ENCODE measurements around the gene NACC2. TPM values are rescaled to one million over a fixed set of nuclear protein-coding genes. Genes with fewer than 3 reads are reported as not detected.

Gene NACC2
- total and polyA plus RNA-seq, 9 of the 15 experiments (the other 6 are each of a cell fraction or from before 2014, with no cell fraction given): 0.70 to 25.1 (median 5.6) TPM

DNA sequence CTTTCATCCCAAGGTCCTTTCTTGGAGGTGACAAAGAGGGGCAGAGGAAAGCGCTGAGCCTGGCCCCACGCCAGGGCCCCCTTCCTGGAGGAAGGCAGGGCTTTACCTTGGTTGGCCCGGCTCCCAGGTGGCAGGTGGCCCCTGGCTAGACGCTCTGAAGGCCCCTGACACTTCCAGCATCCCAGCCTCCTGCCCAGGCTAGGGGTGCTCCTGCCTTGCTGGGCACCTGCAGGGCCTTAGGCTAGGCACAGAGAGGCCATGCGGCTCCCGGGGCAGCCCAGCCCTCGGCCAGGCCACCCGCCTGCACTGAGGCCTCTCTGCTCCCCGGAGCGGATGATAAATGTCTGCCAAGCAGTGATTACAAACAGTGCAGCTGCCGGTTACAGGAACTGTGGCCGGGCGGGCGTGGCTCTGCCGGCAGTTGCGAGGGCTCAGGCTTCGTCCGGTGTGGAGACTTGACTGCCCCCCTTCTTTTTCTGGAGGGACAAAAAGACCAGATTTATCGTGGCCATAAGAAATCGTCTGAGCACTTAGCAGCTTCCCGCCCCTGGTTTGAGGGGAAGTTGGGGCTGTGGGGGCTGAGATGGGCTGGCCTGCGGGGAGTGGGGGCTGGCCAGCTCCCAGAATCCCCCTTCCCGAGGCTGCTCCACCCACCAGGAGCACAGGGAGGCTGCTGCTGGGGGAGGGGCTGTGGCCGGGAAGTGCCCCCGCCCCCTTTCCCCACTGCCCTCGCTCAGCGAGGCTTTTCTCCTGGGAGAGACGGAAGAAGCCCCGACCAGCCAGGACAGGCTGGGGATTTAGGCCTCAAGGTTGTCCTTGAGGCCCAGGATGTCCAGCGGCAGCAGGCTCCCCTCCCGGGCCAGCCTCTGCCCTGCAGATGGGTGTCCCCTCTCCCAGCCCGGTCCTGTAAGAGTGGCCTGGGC, 102.3 kb downstream of the NACC2 start (continued):
- TF ChIP-seq, protein P1, sequence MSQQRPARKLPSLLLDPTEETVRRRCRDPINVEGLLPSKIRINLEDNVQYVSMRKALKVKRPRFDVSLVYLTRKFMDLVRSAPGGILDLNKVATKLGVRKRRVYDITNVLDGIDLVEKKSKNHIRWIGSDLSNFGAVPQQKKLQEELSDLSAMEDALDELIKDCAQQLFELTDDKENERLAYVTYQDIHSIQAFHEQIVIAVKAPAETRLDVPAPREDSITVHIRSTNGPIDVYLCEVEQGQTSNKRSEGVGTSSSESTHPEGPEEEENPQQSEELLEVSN (IDR thresholded peaks at IDR 0.05; ENCODE audit: borderline replicate concordance in 1 of 2, extremely low read depth in 1 of 2, insufficient read depth in 1 of 2, insufficient read length in 1 of 2, low read depth in 1 of 2, low read length in 1 of 2, poor library complexity in 1 of 2, severe bottlenecking in 1 of 2): peak; percentile 12 to 37
- TF ChIP-seq SMAD2 (IDR thresholded peaks at IDR 0.05; ENCODE audit: low read depth, low read length): no peak
- TF ChIP-seq, protein P2, sequence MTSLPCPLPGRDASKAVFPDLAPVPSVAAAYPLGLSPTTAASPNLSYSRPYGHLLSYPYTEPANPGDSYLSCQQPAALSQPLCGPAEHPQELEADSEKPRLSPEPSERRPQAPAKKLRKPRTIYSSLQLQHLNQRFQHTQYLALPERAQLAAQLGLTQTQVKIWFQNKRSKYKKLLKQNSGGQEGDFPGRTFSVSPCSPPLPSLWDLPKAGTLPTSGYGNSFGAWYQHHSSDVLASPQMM (CRISPR knock-in tag; IDR thresholded peaks at IDR 0.05): no peak
- no peak; the same call in 1 of the 2 replicates for TF ChIP-seq RAD51 (IDR thresholded peaks at IDR 0.05; ENCODE audit: borderline replicate concordance, low read depth)
- peak; percentile 92 for TF ChIP-seq TARDBP (IDR thresholded peaks at IDR 0.05)
- TF ChIP-seq, protein P3, sequence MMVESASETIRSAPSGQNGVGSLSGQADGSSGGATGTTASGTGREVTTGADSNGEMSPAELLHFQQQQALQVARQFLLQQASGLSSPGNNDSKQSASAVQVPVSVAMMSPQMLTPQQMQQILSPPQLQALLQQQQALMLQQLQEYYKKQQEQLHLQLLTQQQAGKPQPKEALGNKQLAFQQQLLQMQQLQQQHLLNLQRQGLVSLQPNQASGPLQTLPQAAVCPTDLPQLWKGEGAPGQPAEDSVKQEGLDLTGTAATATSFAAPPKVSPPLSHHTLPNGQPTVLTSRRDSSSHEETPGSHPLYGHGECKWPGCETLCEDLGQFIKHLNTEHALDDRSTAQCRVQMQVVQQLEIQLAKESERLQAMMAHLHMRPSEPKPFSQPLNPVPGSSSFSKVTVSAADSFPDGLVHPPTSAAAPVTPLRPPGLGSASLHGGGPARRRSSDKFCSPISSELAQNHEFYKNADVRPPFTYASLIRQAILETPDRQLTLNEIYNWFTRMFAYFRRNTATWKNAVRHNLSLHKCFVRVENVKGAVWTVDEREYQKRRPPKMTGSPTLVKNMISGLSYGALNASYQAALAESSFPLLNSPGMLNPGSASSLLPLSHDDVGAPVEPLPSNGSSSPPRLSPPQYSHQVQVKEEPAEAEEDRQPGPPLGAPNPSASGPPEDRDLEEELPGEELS (CRISPR knock-in tag; IDR thresholded peaks at IDR 0.05; ENCODE audit: borderline replicate concordance): no peak
- TF ChIP-seq ARID1B (IDR thresholded peaks at IDR 0.05): peak; percentile 88
- TF ChIP-seq, protein P4, sequence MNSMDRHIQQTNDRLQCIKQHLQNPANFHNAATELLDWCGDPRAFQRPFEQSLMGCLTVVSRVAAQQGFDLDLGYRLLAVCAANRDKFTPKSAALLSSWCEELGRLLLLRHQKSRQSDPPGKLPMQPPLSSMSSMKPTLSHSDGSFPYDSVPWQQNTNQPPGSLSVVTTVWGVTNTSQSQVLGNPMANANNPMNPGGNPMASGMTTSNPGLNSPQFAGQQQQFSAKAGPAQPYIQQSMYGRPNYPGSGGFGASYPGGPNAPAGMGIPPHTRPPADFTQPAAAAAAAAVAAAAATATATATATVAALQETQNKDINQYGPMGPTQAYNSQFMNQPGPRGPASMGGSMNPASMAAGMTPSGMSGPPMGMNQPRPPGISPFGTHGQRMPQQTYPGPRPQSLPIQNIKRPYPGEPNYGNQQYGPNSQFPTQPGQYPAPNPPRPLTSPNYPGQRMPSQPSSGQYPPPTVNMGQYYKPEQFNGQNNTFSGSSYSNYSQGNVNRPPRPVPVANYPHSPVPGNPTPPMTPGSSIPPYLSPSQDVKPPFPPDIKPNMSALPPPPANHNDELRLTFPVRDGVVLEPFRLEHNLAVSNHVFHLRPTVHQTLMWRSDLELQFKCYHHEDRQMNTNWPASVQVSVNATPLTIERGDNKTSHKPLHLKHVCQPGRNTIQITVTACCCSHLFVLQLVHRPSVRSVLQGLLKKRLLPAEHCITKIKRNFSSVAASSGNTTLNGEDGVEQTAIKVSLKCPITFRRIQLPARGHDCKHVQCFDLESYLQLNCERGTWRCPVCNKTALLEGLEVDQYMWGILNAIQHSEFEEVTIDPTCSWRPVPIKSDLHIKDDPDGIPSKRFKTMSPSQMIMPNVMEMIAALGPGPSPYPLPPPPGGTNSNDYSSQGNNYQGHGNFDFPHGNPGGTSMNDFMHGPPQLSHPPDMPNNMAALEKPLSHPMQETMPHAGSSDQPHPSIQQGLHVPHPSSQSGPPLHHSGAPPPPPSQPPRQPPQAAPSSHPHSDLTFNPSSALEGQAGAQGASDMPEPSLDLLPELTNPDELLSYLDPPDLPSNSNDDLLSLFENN (IDR thresholded peaks at IDR 0.05; ENCODE audit: low read depth in 2 of 2, low read length in 2 of 2): peak in 1 of 2 experiments; percentile 67; a peak in 1 of 4 replicates
- peak in 1 of 2 experiments; percentile 65; a peak in 1 of 4 replicates for TF ChIP-seq TEAD1 (CRISPR knock-in tag; IDR thresholded peaks at IDR 0.05)
- no peak for TF ChIP-seq SIN3B (IDR thresholded peaks at IDR 0.05; ENCODE audit: low read depth)
- TF ChIP-seq CBFA2T2 (conservative IDR thresholded peaks at IDR 0.05): peak; percentile 91
- no peak for TF ChIP-seq MAFK (IDR thresholded peaks at IDR 0.05; ENCODE audit: low read length)
- peak; percentile 51; the same call in 1 of the 2 replicates for TF ChIP-seq MYNN (IDR thresholded peaks at IDR 0.05)
- TF ChIP-seq MYNN (CRISPR knock-in tag; IDR thresholded peaks at IDR 0.05): no peak
- TF ChIP-seq, protein P5, sequence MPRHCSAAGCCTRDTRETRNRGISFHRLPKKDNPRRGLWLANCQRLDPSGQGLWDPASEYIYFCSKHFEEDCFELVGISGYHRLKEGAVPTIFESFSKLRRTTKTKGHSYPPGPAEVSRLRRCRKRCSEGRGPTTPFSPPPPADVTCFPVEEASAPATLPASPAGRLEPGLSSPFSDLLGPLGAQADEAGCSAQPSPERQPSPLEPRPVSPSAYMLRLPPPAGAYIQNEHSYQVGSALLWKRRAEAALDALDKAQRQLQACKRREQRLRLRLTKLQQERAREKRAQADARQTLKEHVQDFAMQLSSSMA (CRISPR knock-in tag; IDR thresholded peaks at IDR 0.05): no peak
- peak; percentile 71 for TF ChIP-seq LEF1 (IDR thresholded peaks at IDR 0.05)
- TF ChIP-seq GATA2 (CRISPR knock-in tag; IDR thresholded peaks at IDR 0.05): peak; percentile 76
- TF ChIP-seq BDP1 (IDR thresholded peaks at IDR 0.05; ENCODE audit: insufficient read depth, insufficient read length): no peak
- no peak for TF ChIP-seq MECOM (CRISPR knock-in tag; IDR thresholded peaks at IDR 0.05)
- no peak for TF ChIP-seq ZNF175 (CRISPR knock-in tag; IDR thresholded peaks at IDR 0.05; ENCODE audit: low read depth)

All from K562 (cell line).